B cell (primary cell): Measurements from ENCODE around the gene OSM.

Experiments used
- CTCF ChIP-seq: fragments of 200-600 bp; IDR thresholded peaks from one replicate; pipeline ENCODE4 v1.8.0; 2022; ENCODE audit warnings: antibody characterized with exemption, mild to moderate bottlenecking
- EZH2 ChIP-seq: IDR thresholded peaks from 2 replicates; pipeline ENCODE4 v1.6.1; 2012; ENCODE audit warnings: borderline replicate concordance, low read depth, mild to moderate bottlenecking, moderate library complexity, low read length; ENCODE audit not compliant: insufficient read depth, poor library complexity, severe bottlenecking

- TF ChIP-seq CTCF, result no peak
- TF ChIP-seq EZH2, result no peak
These were observed 23.0 kb downstream of the OSM start for GRCh38 chr22:30243661-30244060.
